Left lung (tissue), 10 donors: Measurements from ENCODE around the gene MRPS26. TPM values are rescaled to one million over a fixed set of nuclear protein-coding genes. Genes with fewer than 3 reads are reported as not detected.
"Not testable (repeated sequence)": the region's sequence is repeated elsewhere in the genome, so short reads cannot be mapped to it uniquely, and the experiment has no call there.

Experiments
- ATAC-seq: fragments of 200-7000 bp; cut with Tn5 transposase; one replicate; pipeline ENCODE4 v1.9.1; 2020; ENCODE audit warnings: moderate library complexity
- DNase-seq, 4 donors: peaks; one replicate each; pipeline ENCODE4 v3.0.0-alpha.2; 2013 to 2020
- H3K27ac ChIP-seq, 2 donors: fragments of 200-600 bp; sonication (generic) in 1 of 2; one replicate each; pipeline versions ENCODE4 v1.5.0 to v1.8.0; 2020 to 2021
- H3K27me3 ChIP-seq, 2 donors: fragments of 200-600 bp; sonication (generic) in 1 of 2; one replicate each; pipeline versions ENCODE4 v1.5.0 to v1.8.0; 2020 to 2021
- H3K36me3 ChIP-seq, 2 donors: fragments of 200-600 bp; sonication (generic) in 1 of 2; one replicate each; pipeline versions ENCODE4 v1.5.0 to v1.8.0; 2020 to 2021
- H3K4me1 ChIP-seq, 2 donors: fragments of 200-600 bp; one replicate each; pipeline ENCODE4 v1.8.0; 2021
- H3K4me3 ChIP-seq, 2 donors: fragments of 200-600 bp; sonication (generic) in 1 of 2; one replicate each; pipeline versions ENCODE4 v1.5.0 to v1.8.0; 2020 to 2021; ENCODE audit warnings: mild to moderate bottlenecking in 1 of 2
- H3K9me3 ChIP-seq, 2 donors: fragments of 200-600 bp; sonication (generic) in 1 of 2; one replicate each; pipeline versions ENCODE4 v1.5.0 to v1.8.0; 2020 to 2021
- intact Hi-C, 2 donors: fragments of 100-400 bp; cut with DNase I; formaldehyde crosslinking; loops; one replicate each; pipeline versions ENCODE4 v1.11.2 to v1.14.2; 2022
- polyA plus RNA-seq, 6 donors: library from polyadenylated mRNA; unstranded; fragments of 120-200 nt; gene quantifications; one replicate each; pipeline ENCODE4 v1.2.1, GENCODE V29; 2013; ENCODE audit not compliant: insufficient read length in 6 of 6
- total RNA-seq, 2 donors: library from RNA; stranded (reverse); fragmentation: NEBNext Ultra II Directional; extraction: Animal tissue kit (Norgen Biotek cat#: 25700); gene quantifications; one replicate each; pipeline ENCODE4 v1.2.1, GENCODE V29; 2021
- TF ChIP-seq, protein P1 (sequence below), 2 donors: fragments of 200-600 bp; sonication (generic) in 1 of 2; IDR thresholded peaks; one replicate each; pipeline versions ENCODE4 v1.5.0 to v1.8.0; 2021; ENCODE audit warnings: antibody characterized with exemption in 2 of 2
- donor health status: DM: no; HTN: yes; CAD: no.
- donor health status: DM: no; HTN: no; CAD: no.

Gene MRPS26
- total and polyA plus RNA-seq, 8 donors: 36.0 to 57.0 (median 47.2) TPM

DNA sequence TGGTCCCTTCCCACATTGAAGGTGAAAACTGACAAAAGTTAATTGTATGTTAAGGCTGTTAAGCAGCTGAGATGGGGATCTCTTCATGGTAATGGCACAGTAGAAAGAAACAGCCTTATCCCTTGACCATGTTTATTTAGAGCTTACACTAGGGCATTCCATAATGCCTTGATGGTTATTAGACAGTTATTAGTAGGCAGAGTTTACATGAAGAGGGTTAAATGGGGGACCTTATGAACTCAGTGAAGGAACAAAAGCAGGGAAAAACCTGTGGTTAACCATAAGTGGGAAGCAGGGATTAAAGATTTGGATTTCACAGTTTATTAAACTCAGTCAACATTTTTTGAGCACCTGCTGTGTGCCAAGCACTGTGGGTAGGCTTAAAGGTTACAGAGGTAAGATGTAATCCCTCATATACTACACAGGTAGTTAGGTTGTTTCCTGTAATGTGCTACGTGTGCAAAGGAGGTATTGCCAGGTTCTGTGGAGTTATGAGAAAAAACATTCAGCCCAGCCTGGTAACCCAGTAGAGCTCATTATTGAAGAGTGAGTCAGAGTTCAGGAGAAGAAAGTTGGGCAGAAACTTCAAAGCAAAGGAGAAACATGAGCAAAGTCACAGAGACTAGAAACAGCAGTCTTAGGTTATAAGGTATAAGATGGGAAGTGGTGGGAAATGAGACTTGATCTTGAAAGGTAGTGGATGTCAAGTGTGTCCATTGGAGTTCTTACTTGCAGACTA is 34.7 kb upstream of the MRPS26 start:
- Histone ChIP-seq H3K36me3 (peaks cover 0 to 72% of the 10 kb centered on the region in 2 donors), H3K9me3 (no peaks in the 10 kb centered on the region), H3K27ac (no peak overlapping the region), H3K4me3 (no peak overlapping the region), H3K4me1 (no peaks in the 10 kb centered on the region), H3K27me3 (no peaks in the 10 kb centered on the region)
- TF ChIP-seq, protein P1, sequence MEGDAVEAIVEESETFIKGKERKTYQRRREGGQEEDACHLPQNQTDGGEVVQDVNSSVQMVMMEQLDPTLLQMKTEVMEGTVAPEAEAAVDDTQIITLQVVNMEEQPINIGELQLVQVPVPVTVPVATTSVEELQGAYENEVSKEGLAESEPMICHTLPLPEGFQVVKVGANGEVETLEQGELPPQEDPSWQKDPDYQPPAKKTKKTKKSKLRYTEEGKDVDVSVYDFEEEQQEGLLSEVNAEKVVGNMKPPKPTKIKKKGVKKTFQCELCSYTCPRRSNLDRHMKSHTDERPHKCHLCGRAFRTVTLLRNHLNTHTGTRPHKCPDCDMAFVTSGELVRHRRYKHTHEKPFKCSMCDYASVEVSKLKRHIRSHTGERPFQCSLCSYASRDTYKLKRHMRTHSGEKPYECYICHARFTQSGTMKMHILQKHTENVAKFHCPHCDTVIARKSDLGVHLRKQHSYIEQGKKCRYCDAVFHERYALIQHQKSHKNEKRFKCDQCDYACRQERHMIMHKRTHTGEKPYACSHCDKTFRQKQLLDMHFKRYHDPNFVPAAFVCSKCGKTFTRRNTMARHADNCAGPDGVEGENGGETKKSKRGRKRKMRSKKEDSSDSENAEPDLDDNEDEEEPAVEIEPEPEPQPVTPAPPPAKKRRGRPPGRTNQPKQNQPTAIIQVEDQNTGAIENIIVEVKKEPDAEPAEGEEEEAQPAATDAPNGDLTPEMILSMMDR (IDR thresholded peaks at IDR 0.05): no peak
- peak; percentile 14 for ATAC-seq
- no peak for DNase-seq
- intact Hi-C loops: no loop called here

DNA sequence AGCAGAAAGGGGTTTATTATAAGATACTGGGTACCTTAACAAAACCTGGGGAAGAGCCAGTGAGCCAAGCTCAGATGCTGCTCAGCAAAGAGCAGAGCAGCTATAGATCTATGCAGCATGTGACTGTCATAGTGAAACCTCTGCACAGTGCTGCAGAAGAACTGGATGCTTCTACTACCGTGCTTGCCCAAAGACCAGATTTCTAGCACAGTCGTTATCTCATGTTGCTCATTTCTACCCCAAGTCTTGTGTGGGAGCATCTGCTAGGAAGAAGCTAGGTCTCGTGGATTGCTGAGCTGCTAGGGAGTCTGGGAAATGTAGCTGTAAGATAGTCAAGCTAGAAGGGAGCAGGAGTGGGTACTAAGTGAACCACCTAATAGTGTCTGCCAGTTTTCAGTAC is 34.1 kb upstream of the MRPS26 start:
- Histone ChIP-seq H3K27ac (no peak overlapping the region), H3K4me3 (no peak overlapping the region), H3K27me3 (no peaks in the 10 kb centered on the region), H3K4me1 (no peaks in the 10 kb centered on the region), H3K36me3 (peaks cover 0 to 72% of the 10 kb centered on the region in 2 donors), H3K9me3 (no peaks in the 10 kb centered on the region)
- intact Hi-C loops: no loop called here
- DNase-seq (no peak), ATAC-seq (no peak)
- TF ChIP-seq, protein P1 (IDR thresholded peaks at IDR 0.05): no peak

DNA sequence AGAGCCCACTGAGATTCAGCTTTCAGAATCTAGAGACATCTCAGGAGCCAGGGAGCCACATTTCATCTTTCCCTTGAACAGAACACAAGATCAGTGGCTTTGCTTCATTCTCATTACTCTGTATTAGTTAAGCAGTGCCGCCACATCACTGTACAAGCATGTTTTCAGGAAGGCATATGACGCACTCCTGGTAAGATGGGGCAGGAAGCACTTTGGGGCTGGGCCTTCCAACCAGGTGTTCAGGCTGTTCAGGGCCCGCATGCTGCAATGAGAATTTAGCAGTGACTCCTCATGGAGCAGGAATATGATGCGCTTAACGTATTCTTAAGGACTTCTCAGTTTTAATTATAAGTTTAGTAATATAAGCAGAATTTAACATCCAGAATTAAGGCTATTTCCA is 32.1 kb upstream of the MRPS26 start:
- Histone ChIP-seq H3K27ac (no peak overlapping the region), H3K36me3 (peaks cover 0 to 63% of the 10 kb centered on the region in 2 donors), H3K9me3 (no peaks in the 10 kb centered on the region), H3K4me3 (no peak overlapping the region), H3K4me1 (no peaks in the 10 kb centered on the region), H3K27me3 (no peaks in the 10 kb centered on the region)
- ATAC-seq (no peak), DNase-seq (no peak)
- TF ChIP-seq, protein P1 (IDR thresholded peaks at IDR 0.05): no peak
- intact Hi-C loops: no loop called here

DNA sequence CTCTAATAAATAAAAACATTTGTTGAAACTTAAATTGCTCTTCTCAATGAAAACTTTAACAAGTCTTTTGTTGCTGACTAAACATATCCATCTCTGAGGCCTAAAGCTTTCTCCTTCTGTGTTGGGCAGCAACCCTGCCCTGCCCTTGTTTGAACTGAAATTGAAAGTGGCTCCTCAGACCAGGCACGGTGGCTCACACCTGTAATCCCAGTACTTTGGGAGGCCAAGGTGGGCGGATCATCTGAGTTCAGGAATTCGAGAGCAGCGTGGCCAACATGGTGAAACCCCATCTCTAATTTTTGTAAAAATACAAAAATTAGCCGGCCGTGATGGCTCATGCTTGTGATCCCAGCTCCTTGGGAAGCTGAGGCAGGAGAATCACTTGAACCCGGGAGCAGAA is 31.7 kb upstream of the MRPS26 start:
- Histone ChIP-seq H3K4me3 (no peak overlapping the region), H3K9me3 (no peaks in the 10 kb centered on the region), H3K4me1 (no peaks in the 10 kb centered on the region), H3K27ac (no peak overlapping the region), H3K36me3 (peaks cover 0 to 61% of the 10 kb centered on the region in 2 donors), H3K27me3 (no peaks in the 10 kb centered on the region)
- intact Hi-C loops: no loop called here
- DNase-seq (no peak), ATAC-seq (no peak)
- TF ChIP-seq, protein P1 (IDR thresholded peaks at IDR 0.05): no peak

DNA sequence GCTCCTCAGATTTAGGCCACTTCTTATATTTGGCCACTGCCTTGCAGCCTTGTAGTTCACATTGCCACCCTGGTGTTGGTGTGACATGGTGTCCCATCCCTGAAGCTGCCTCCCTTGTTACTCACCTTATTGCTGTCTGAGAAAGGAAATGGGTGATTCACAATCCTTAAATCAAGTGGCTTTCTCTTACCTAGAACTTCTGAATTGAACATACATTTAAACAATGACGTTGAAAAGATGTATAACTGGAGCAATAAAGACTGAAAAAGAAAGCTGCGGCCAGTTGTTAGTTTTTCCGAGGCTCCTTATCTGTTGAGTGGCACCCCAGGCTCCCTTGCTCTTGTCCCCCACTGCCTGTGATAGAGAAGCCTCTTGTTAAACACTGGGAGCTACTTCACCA is 31.2 kb upstream of the MRPS26 start:
- Histone ChIP-seq H3K27ac (no peak overlapping the region), H3K4me3 (no peak overlapping the region), H3K27me3 (no peaks in the 10 kb centered on the region), H3K9me3 (no peaks in the 10 kb centered on the region), H3K4me1 (no peaks in the 10 kb centered on the region), H3K36me3 (peaks cover 0 to 57% of the 10 kb centered on the region in 2 donors)
- TF ChIP-seq, protein P1 (IDR thresholded peaks at IDR 0.05): no peak
- DNase-seq (no peak), ATAC-seq (no peak)
- intact Hi-C loops: no loop called here

DNA sequence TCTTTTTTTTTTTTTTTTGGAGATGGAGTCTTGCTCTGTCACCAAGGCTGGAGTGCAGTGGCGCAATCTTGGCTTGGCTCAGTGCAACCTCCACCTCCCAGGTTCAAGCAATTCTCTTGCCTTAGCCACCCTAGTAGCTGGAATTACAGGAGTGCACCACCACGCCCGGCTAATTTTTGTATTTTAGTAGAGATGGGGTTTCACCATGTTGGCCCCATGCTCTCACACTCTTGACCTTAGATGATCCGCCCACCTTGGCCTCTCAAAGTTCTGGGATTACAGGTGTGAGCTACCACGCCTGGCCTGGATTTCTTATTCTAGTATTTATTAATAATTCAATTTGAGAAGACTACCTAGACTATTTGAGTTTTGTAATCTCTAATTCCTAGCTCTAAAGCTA is 30.6 kb upstream of the MRPS26 start:
- H3K4me1 ChIP-seq, ATAC-seq, H3K4me3 ChIP-seq, H3K27ac ChIP-seq, intact Hi-C loops, DNase-seq, H3K27me3 ChIP-seq, H3K9me3 ChIP-seq: not testable (repeated sequence)
- peaks cover 0 to 51% of the 10 kb centered on the region in 2 donors for H3K36me3 ChIP-seq
